HUES64 (cell line): ENCODE data around the gene PPP1R15A.
"Not testable (repeated sequence)": the region's sequence is repeated elsewhere in the genome, so short reads cannot be mapped to it uniquely, and the experiment has no call there.

Experiments
- H3K27ac ChIP-seq: 2 replicates; pipeline ENCODE4 v1.7.0; 2013; ENCODE audit warnings: low read depth, low read length, inconsistent platforms
- H3K27me3 ChIP-seq: 2 replicates; pipeline ENCODE4 v1.6.1; 2013; ENCODE audit warnings: mild to moderate bottlenecking, low read length; ENCODE audit not compliant: insufficient read depth
- H3K36me3 ChIP-seq: 2 replicates; pipeline ENCODE4 v1.6.1; 2013; ENCODE audit warnings: mild to moderate bottlenecking, low read length; ENCODE audit not compliant: insufficient read depth
- H3K4me1 ChIP-seq: 2 replicates; pipeline ENCODE4 v1.6.1; 2013; ENCODE audit warnings: mild to moderate bottlenecking, low read length, moderate library complexity; ENCODE audit not compliant: insufficient read depth
- H3K4me3 ChIP-seq: 2 replicates; pipeline ENCODE4 v1.5.1; 2013; ENCODE audit warnings: mild to moderate bottlenecking, low read length, moderate library complexity
- H3K9ac ChIP-seq: 2 replicates; pipeline ENCODE4 v1.6.1; 2013; ENCODE audit warnings: mild to moderate bottlenecking, low read depth, low read length
- H3K9me3 ChIP-seq: 2 replicates; pipeline ENCODE4 v1.6.1; 2013; ENCODE audit warnings: low read depth, low read length; ENCODE audit not compliant: insufficient read depth
- WGBS: fragments of 150-250, 120-280 bp; methylation state at CpG from one replicate; pipeline ENCODE4 v1.1.7; 2013; ENCODE audit warnings: missing lambda C conversion rate; 5-methylcytosine and 5-hydroxymethylcytosine counted together

The PPP1R15A gene

GRCh38 chr19:48837687-48838086 lies 34.5 kb upstream of the PPP1R15A start:
- Histone ChIP-seq H3K27me3 (no peaks in the 10 kb centered on the region), H3K4me3 (peak overlapping the region; percentile 59), H3K36me3 (peaks cover 4% of the 10 kb centered on the region; the same call in 1 of the 2 replicates), H3K4me1 (no peaks in the 10 kb centered on the region), H3K27ac (no peak overlapping the region), H3K9me3 (no peaks in the 10 kb centered on the region), H3K9ac (no peak overlapping the region)
- 41% methylated on average over 9 of the region's 9 CpGs for WGBS

GRCh38 chr19:48841047-48841446 lies 31.2 kb upstream of the PPP1R15A start:
- H3K9ac ChIP-seq: no peak overlapping the region
- no peaks in the 10 kb centered on the region for H3K9me3 ChIP-seq
- no peak overlapping the region for H3K4me3 ChIP-seq
- no peaks in the 10 kb centered on the region for H3K4me1 ChIP-seq
- H3K36me3 ChIP-seq: peaks cover 9% of the 10 kb centered on the region; the same call in 1 of the 2 replicates
- WGBS: 93% methylated on average over 16 of the region's 16 CpGs
- no peaks in the 10 kb centered on the region for H3K27me3 ChIP-seq
- no peak overlapping the region for H3K27ac ChIP-seq

DNA sequence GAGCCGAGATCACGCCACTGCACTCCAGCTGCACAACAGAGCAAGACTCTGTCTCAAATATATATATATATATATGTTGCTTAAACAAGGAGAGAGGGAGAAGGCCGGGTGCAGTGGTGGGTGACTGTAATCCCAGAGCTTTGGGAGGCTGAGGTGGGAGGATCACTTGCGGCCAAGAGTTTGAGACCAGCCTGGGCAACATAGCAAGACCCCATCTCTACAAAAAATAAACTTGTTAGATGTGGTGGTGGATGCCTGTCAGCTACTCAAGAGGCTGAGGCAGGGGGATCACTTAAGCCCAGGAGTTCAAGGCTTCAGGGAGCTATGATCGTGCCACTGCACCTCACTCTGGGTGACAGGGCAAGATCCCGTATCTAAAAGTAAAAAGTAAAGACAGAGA lies 30.6 kb upstream of the PPP1R15A start:
- H3K27ac ChIP-seq: no peak overlapping the region
- H3K4me3 ChIP-seq: no peak overlapping the region
- H3K9ac ChIP-seq: no peak overlapping the region
- 95% methylated on average over 4 of the region's 6 CpGs for WGBS
- peaks cover 13% of the 10 kb centered on the region; the same call in 1 of the 2 replicates for H3K36me3 ChIP-seq
- no peaks in the 10 kb centered on the region for H3K27me3 ChIP-seq
- H3K9me3 ChIP-seq: no peaks in the 10 kb centered on the region
- no peaks in the 10 kb centered on the region for H3K4me1 ChIP-seq

DNA sequence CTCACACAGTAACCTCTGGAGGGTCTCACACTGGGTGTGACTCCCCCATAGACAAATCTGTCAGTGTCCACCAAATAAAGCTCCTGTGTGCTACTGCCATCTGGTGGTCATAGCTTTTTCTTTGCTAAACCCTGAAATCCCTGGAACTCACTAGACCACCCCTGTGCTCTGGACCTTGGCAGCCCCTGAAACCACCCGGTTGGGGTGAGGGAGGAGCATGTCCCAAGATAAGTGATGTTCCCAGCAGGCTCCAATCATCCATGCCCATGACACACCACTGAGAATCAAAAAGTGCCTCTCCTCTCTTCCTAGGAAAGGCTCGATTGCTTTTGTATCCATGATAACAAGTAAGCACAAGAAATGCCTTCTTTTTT lies 29.4 kb upstream of the PPP1R15A start:
- Histone ChIP-seq H3K4me3 (no peak overlapping the region), H3K36me3 (peaks cover 18% of the 10 kb centered on the region; the same call in 1 of the 2 replicates), H3K27me3 (no peaks in the 10 kb centered on the region), H3K9me3 (no peaks in the 10 kb centered on the region), H3K9ac (no peak overlapping the region), H3K4me1 (no peaks in the 10 kb centered on the region), H3K27ac (no peak overlapping the region)
- 50% methylated on average over 2 of the region's 2 CpGs for WGBS

- no peak overlapping the region for H3K4me3 ChIP-seq
- no peak overlapping the region for H3K9ac ChIP-seq
- no peaks in the 10 kb centered on the region for H3K9me3 ChIP-seq
- 94% methylated on average over 2 of the region's 2 CpGs for WGBS
- H3K27ac ChIP-seq: no peak overlapping the region
- no peaks in the 10 kb centered on the region for H3K4me1 ChIP-seq
- H3K36me3 ChIP-seq: peaks cover 18% of the 10 kb centered on the region; the same call in 1 of the 2 replicates
- H3K27me3 ChIP-seq: no peaks in the 10 kb centered on the region
Measured at GRCh38 chr19:48844472-48844871, 27.7 kb upstream of the PPP1R15A start.

GRCh38 chr19:48845384-48845783 lies 26.8 kb upstream of the PPP1R15A start:
- Histone ChIP-seq H3K9ac (no peak overlapping the region), H3K4me1 (no peaks in the 10 kb centered on the region), H3K4me3 (no peak overlapping the region), H3K27ac (no peak overlapping the region), H3K27me3 (no peaks in the 10 kb centered on the region), H3K9me3 (no peaks in the 10 kb centered on the region), H3K36me3 (peaks cover 18% of the 10 kb centered on the region; the same call in 1 of the 2 replicates)
- 95% methylated on average over 14 of the region's 15 CpGs for WGBS

GRCh38 chr19:48846659-48847058 lies 25.6 kb upstream of the PPP1R15A start:
- H3K4me1 ChIP-seq, H3K27me3 ChIP-seq, H3K9ac ChIP-seq, H3K27ac ChIP-seq, H3K9me3 ChIP-seq, H3K4me3 ChIP-seq: not testable (repeated sequence)
- peaks cover 18% of the 10 kb centered on the region; the same call in 1 of the 2 replicates for H3K36me3 ChIP-seq
- WGBS: 94% methylated on average over 3 of the region's 3 CpGs

GRCh38 chr19:48852292-48852691 lies 19.9 kb upstream of the PPP1R15A start:
- H3K27ac ChIP-seq: no peak overlapping the region
- no peaks in the 10 kb centered on the region for H3K27me3 ChIP-seq
- H3K9ac ChIP-seq: no peak overlapping the region
- WGBS: 94% methylated on average over 4 of the region's 4 CpGs
- H3K9me3 ChIP-seq: no peaks in the 10 kb centered on the region
- H3K4me1 ChIP-seq: no peaks in the 10 kb centered on the region
- no peak overlapping the region for H3K4me3 ChIP-seq
- peaks cover 3% of the 10 kb centered on the region; the same call in 1 of the 2 replicates for H3K36me3 ChIP-seq

DNA sequence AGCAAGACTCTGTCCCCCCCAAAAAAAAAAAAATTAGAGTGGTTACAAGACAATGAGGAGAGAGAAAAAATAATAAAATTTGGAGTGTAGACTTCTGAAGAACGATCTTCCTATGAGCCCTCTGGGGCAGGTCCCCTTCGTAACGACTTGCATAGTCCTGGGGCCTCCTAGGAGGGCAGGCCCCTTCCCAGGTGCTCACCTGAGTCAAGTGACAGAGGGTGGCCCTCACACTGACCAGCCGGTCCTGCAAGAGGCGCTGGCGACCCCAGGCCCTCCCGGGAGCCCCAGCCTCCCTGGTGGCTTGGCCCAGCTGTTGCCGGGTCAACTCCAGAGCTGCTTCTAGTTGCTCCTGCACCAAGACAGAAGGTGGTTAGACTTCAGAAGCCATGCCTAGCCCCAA lies 18.7 kb upstream of the PPP1R15A start:
- no peaks in the 10 kb centered on the region for H3K4me1 ChIP-seq
- no peaks in the 10 kb centered on the region for H3K9me3 ChIP-seq
- no peak overlapping the region for H3K4me3 ChIP-seq
- peaks cover 3% of the 10 kb centered on the region; the same call in 1 of the 2 replicates for H3K36me3 ChIP-seq
- H3K27me3 ChIP-seq: no peaks in the 10 kb centered on the region
- H3K27ac ChIP-seq: no peak overlapping the region
- no peak overlapping the region for H3K9ac ChIP-seq
- 95% methylated on average over 8 of the region's 8 CpGs for WGBS

GRCh38 chr19:48854103-48854502 lies 18.1 kb upstream of the PPP1R15A start:
- WGBS: 91% methylated on average over 6 of the region's 7 CpGs
- Histone ChIP-seq H3K27ac (no peak overlapping the region), H3K4me1 (no peaks in the 10 kb centered on the region), H3K27me3 (no peaks in the 10 kb centered on the region), H3K36me3 (peaks cover 3% of the 10 kb centered on the region; the same call in 1 of the 2 replicates), H3K4me3 (no peak overlapping the region), H3K9ac (no peak overlapping the region), H3K9me3 (no peaks in the 10 kb centered on the region)

DNA sequence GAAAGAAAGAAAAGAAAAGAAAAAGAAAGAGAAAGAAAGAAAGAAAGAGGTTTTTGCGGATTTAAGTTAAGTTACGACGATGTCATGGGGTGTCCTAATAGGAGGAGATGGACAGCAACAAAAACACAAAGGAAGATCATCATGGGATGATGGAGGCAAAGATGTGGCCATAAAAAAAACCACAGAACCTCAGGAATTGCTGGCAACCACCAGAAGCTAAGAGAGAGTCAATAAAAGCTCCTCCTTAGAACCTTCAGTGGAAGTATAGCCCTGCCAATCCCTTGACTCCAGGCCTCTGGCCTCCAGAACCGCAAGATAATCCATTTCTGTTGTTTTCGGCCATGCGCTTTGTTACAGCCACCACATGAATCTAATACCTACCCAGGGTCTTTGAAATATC lies 15.3 kb upstream of the PPP1R15A start:
- H3K4me3 ChIP-seq: no peak overlapping the region
- peaks cover 3% of the 10 kb centered on the region; the same call in 1 of the 2 replicates for H3K36me3 ChIP-seq
- no peaks in the 10 kb centered on the region for H3K27me3 ChIP-seq
- WGBS: 94% methylated on average over 6 of the region's 6 CpGs
- H3K9ac ChIP-seq: no peak overlapping the region
- no peaks in the 10 kb centered on the region for H3K4me1 ChIP-seq
- H3K27ac ChIP-seq: no peak overlapping the region
- H3K9me3 ChIP-seq: no peaks in the 10 kb centered on the region
